Stimulated activated CD4-positive, alpha-beta T cell treated with anti-CD3 and anti-CD28 coated beads, Interleukin-15, amount 100 ng/mL, for 48 hours (primary cell): ENCODE results near the gene MST1R.

Experiments
- DNase-seq, 2 donors: peaks; one replicate each; pipeline ENCODE4 v3.0.0-alpha.2; 2020; ENCODE audit warnings: low read depth in 2 of 2

The MST1R gene

GRCh38 chr3:49877716-49878115 is 26.0 kb downstream of the MST1R start:
- DNase-seq, result no peak

DNA sequence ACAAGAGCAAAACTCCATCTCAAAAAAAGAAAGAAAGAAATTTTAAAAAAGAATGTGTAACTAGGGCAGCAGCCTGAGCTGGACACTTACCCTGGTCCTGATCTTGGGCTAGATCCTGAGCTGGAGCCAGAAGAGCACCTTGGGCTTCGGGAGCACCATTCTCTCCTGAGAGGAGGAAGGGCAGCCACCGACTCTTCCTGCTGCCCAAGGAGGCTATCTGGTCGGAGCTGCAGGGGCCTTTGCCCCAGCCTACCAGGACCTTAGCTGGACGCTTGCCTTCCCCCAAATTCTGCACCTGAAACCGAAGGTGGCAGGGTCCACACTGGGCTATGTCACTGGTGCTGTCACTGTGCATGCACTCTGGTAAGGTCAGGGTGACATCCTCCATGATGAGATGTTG is 27.1 kb downstream of the MST1R start:
- DNase-seq, result no peak

- no peak for DNase-seq
Observed at GRCh38 chr3:49873623-49874022, 30.1 kb downstream of the MST1R start.

GRCh38 chr3:49872801-49873281 is 30.8 kb downstream of the MST1R start:
- no peak for DNase-seq

- DNase-seq, result no peak
Observed at GRCh38 chr3:49871531-49872153, 32.0 kb downstream of the MST1R start.

- peak in 1 of 2 donors; percentile 20 for DNase-seq
Observed at GRCh38 chr3:49869525-49870126, 34.0 kb downstream of the MST1R start, which contains the start of gene CAMKV. TSS of gene CAMKV (minus strand) at chr3:49869906. CDS start at chr3:49862388, 7,518 bp downstream.

DNA sequence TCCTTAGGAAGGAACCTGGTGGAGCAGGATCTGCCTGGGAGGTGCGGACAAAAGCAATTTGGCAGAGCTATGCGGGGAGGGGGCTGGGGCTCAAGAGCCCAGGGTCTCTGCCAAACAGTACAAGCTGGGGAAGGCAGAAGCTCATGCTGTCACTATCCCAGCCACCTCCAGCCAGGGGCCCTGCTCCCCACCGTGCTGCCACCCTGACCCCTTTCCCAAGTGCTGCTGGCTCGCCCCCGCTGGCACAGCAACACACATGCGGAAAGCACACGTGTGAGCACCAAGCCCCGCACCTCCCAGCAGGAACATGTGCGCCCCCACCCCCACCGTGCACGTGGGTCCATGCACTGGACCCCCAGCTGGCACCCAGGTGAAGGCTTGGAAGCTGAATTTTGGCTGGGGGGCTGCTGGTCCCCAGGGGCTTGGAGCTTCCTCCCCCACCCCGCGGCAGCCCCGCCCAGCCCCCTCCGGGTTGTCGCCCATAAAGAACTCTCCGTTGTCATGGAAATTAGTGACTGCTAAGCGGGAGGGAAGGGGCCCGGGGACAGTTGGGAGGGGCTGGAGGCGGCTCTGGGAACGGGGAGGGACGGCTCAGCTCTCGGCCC is 34.7 kb downstream of the MST1R start:
- DNase-seq, result no peak

DNA sequence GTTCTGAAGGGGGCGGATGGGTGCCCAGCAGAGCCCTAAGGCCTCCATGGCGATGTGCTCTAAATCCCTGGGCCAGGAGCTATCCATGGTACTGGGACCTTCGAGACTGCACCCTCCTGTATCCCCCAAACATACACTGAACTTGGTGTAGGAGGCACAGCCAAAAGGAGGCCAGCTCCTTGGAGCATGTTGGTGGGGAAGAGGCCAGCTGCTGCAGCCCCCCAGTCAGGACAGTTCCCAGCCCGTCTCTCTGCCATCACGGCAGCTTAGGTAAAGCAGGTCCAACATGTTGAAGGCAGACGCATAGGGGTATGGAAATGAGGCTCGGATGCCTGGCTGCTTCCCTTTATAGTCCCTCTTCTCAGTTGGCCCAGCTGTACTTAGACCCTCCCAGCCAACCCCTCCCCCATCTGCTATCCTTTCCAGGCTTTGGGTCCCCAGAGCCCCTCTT is 35.8 kb downstream of the MST1R start:
- DNase-seq, result no peak

GRCh38 chr3:49867400-49867799 is 36.3 kb downstream of the MST1R start:
- DNase-seq, result no peak

DNA sequence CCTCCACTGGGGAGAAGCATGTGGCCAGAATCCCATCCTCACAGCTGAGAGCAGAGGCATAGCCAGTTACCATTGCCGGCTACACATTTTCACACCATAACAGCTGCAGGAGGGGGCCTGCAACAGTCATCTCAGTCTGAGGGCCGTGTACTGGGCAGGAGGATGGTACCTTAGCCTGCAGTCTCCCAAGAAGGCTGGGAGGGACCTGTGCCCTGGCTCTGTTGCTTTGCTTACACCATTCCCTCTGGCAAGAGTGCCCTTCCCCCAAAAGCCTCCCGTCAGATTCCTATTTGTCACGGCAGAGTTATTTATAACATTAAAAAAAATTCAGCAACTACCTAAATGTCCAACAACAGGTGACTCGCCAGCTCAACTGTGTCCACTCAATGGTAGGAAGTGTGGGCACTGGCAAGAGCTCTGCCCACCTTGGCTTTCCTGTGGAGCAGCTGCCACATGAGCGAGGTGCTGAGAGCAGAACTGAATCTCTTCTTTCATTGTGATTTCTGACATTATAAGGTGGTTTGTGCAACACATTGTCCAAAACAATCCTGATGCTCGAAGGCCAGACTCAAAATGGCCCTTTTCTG is 38.4 kb downstream of the MST1R start:
- DNase-seq, result no peak

DNA sequence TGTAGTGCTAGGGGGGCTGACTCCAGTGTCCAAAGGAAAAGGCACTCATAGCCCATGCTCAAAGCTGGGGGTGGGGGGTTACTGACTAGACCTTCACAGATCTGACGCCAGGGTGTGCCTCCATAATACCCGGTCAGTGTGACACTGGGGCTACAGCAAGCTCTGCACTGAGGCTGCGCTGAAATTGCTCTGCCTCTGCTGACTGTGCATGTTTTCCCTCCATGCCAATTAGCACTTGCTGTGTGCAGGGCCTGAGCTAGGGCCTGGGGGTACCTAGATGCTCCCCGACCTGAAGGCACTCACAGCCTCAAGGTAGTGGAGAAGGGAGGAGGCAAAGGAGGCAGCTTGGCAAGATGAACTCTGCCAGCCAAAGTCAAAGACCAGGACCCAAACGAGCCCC is 39.2 kb downstream of the MST1R start:
- DNase-seq, result no peak

DNA sequence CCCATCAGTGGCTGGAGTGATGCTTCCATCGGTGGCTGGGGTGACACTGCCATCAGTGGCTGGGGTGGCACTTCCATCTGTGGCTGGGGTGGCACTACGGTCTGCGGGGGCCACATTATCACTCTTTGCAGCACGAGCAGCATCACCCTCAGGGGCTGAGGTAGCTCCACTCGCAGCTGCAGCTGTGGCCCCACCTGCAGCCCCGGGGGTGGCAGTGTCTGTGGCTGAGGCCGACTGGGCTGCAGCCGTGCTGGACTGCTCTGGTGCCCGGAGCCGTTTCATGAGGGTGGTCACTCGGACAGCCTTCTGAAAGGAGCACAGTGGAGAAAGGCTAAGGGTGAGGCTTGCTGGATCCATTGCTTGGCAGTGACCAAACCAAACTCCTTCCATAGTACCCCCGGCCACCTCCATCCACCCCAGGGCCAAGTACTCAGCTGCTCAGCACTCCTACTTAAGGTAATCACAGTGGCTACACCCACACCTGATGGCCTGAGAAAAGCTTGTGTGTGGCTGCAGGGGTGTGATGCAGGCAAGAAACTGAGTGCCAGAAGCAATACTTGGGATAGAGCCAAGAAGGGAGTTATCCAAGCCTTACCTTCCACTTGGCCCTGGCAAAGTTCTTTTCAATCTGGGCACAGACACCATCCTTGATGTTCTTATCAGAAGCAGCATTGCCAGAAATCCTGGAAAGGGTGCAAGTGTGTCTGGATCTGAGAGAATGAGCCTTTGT is 43.9 kb downstream of the MST1R start:
- no peak for DNase-seq

DNA sequence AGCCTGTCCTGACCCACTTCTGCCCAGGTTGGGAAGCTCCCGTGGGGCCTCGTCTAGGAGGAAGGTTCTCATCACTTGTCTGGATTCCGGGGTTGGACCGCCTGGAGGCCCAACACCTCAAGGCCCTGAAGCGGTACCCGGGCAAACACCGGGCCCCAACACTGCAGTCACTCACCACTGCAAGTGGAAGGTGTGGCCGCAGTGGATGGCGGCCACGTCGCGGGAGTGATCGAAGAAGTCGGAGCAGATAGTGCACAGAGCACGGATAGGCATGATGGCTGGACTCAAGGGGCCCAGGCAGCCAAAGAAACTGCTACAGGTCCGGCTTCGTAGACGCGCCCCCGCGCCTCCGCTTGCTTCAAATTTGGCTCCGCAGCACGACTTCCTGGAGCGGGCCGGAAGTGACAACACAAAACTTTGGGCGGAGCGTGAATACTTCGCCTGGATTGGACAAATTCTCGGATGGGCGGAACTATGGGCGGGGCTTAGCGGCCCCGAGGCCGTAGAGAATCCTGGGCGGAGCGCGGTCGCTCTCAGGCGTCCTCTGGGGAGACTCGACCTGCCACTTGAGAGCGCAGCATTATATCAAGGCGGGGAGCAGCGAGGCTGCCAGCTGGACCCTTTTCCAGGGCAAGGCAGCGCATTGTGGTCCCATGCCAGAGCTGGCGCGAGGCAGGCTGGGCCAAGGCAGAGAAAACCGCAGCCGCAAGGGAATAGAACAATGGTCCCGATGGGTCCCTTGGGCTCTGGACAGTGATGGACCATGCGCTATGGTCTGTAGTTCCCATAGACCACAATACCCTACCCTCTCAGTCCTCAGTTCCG is 47.3 kb downstream of the MST1R start, which contains the start of gene TRAIP:
TSS of gene TRAIP (minus strand) at position 384 of the 825 bp plus-strand sequence. CDS start at position 273, 111 bp downstream.
- peak; percentile 84 to 93 for DNase-seq

DNA sequence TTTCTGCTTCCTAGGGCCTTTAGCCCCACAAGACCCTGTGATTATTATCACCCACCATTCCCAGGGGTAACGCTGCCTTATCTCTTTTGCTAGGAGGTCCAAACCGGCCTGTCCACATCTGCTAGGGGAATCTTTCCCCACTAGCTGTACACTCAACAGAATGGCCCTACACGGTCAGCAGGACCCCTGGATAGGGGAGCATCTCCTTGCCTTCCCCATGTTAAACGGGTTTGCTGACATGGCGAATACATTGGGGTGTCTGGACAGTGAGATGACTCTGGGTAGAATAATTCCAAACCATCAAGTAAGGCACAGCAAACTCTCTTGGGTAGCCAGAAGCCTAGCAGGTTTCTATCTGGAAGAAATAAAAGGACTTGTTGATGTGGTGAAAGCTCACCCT is 48.0 kb downstream of the MST1R start:
- DNase-seq, result no peak

DNA sequence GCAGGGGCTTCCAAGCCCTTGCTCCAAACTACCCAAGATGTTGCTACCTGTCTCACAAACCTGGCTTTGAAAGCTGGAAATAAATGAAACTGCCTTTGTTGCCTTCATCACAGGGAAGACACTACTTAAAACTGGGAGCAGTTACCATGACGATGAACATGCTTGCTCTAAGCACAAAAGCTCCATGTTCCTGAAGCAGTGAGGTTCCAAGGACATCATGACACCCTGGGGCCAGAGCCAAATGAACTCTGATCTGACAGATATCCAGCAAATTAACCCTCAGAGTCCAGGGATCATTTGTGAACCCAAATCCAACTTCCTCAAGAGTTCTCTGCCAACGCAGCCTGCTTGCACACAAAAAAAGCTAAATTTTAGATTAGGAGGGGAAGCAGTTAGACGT is 58.0 kb downstream of the MST1R start:
- no peak for DNase-seq

DNA sequence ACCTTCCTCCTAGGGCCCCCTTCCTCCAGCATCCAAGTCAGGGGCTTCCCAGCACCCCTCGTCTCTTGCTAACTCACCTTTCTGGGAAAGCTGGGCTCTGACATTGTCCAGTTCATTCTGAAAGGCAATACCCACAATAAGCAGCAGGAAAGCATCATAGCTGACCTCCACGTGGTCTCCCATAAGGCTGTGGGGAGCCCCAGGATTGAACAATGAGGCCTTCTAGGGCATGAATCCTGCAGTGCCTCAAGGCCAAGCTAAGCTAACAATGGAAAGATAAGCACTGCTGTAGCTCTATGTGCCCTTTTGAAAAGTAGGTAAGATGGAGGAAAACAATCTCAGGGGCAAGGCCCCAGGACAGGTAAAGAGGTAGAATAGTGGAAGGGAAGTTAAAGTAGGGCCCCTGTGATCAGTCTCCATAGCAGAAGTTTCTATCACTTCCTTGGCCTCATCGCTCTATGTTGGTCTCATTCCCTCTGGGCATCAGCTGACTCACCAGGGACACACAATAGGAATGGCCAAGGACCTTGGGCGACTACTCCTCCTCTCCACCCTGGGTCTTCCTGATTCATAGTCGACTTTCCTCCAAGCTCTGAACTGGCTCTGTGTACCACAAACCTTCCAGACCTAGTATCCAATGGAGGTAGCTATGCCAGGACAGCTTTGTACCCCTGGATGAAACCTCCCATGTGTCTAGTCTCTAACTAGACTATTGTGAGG is 59.0 kb downstream of the MST1R start:
- no peak for DNase-seq

DNA sequence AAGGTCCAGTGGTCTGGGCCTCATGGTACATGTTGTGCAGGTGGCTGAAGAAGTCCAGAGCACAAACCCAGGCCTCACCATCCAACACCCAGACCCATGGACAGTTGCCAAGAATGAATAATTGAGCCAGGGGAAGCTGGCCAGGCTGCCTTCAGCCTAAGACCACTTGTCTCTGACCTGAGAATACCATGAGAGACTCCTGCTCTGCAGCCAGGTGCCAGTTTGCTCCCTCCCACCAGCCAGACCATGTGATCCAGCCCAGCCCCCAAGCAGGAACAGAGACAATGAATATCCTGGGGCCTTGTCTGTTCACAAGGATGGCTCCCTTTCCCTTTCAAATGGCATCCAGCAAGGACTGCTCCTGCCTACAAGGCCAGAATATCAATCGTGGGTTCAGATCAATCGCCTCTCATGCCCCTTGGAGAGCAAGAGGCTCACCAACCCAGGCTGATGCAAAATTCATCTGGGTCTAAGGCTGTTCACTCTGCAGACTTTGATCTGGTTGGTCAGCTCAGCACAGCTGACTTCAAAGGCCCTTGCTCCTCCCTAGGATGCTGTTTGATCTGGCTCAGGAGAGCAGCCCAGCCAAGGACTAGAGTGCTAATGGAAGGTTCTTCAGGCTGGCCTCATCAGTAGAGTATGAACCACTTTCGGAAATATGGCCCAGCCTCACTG is 60.7 kb downstream of the MST1R start:
- no peak for DNase-seq

GRCh38 chr3:49841806-49842205 is 61.9 kb downstream of the MST1R start:
- DNase-seq, result no peak

DNA sequence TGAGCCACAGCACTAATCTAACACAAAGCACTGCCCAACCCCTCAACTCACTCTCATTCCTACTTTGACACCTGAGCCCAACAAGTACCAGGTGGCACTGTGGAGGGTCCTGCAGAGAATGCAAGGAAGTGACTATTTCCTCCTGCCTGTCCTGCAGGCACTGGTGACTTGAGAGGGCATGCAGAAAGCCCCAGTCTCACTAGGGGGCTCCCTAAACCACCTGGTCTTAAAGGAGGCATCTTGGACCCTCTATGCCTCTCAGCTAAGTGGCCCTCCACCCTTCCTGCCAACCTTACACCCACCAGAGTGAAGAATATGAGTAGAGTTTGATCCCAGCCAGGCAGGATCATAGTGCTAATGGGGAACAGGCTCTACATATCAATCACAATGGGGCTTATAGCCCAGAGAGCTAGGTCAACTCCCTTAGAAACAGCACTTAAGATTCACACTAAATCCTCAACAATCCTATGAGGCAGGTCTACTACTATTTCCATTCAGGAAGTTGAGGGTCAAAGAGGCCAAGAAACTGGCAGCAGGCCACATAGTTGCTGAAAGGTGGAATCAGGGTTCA is 62.5 kb downstream of the MST1R start:
- DNase-seq, result no peak
